ENCODE measurements around the gene ZNF835.

Gene ZNF835

DNA sequence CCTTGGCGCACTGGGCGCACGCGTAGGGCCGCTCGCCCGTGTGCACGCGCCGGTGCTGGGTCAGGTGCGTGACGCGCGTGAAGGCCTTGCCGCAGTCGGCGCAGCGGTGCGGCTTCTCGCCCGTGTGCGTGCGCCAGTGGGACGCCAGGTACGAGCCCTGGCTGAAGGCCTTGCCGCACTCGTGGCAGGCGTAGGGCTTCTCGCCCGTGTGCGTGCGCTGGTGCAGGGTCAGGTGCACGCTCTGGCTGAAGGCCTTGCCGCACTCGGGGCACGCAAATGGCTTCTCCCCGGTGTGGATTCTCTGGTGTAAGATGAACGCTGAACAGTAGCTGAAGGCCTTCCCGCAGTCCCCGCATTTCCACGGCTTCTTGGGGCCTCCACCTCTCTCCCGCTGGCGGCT, 7.0 kb downstream of the ZNF835 start:
- DNase-seq (ENCODE audit: extremely low read depth, low read depth) = no peak
- TF ChIP-seq, protein P1, sequence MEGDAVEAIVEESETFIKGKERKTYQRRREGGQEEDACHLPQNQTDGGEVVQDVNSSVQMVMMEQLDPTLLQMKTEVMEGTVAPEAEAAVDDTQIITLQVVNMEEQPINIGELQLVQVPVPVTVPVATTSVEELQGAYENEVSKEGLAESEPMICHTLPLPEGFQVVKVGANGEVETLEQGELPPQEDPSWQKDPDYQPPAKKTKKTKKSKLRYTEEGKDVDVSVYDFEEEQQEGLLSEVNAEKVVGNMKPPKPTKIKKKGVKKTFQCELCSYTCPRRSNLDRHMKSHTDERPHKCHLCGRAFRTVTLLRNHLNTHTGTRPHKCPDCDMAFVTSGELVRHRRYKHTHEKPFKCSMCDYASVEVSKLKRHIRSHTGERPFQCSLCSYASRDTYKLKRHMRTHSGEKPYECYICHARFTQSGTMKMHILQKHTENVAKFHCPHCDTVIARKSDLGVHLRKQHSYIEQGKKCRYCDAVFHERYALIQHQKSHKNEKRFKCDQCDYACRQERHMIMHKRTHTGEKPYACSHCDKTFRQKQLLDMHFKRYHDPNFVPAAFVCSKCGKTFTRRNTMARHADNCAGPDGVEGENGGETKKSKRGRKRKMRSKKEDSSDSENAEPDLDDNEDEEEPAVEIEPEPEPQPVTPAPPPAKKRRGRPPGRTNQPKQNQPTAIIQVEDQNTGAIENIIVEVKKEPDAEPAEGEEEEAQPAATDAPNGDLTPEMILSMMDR (IDR thresholded peaks at IDR 0.05; ENCODE audit: low read depth, low read length) = no peak

DNA sequence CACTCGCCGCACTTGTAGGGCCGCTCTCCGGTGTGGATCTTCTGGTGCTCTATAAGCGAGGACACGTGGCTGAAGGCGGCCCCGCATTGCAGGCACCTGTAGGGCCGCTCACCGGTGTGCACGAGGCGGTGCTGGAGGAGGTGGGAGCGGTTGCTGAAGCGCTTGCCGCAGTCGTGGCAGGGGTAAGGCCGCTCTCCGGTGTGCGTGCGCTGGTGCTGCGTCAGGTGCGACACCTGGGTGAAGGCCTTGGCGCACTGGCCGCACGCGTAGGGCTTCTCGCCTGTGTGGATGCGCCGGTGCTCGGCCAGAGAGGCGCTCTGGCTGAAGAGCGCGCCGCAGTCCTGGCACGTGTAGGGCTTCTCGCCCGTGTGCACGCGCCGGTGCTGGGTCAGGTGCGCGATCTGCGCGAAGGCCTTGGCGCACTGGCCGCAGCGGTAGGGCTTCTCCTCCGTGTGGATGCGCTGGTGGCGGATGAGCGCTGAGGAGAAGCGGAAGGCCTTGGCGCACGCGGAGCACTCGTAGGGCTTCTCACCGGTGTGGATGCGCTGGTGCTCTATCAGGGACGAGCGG, 7.5 kb downstream of the ZNF835 start:
- no peak for DNase-seq (ENCODE audit: extremely low read depth, low read depth)
- TF ChIP-seq, protein P1 (IDR thresholded peaks at IDR 0.05; ENCODE audit: low read depth, low read length) = no peak

DNA sequence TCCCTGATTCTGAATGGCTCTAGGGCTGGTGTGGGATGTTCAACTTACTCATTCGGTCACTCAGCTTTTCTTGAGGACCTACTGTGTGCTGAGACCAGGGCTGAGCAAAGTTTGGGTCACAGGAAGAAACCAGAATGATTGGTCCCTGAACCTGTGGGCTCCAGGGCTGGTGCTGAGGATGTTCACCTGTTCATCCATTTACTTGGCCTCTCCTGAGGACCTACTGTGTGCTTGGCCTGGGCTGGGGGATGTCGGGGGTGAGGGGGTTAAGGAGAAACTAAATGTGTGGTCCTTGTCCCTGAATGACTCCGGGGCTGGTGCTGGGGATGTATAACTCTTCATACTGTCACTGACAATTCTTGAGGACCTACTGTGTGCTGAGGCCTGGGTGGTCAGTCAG, 10.3 kb downstream of the ZNF835 start:
- TF ChIP-seq, protein P1 (IDR thresholded peaks at IDR 0.05; ENCODE audit: low read depth, low read length) = no peak
- no peak for DNase-seq (ENCODE audit: extremely low read depth, low read depth)

DNA sequence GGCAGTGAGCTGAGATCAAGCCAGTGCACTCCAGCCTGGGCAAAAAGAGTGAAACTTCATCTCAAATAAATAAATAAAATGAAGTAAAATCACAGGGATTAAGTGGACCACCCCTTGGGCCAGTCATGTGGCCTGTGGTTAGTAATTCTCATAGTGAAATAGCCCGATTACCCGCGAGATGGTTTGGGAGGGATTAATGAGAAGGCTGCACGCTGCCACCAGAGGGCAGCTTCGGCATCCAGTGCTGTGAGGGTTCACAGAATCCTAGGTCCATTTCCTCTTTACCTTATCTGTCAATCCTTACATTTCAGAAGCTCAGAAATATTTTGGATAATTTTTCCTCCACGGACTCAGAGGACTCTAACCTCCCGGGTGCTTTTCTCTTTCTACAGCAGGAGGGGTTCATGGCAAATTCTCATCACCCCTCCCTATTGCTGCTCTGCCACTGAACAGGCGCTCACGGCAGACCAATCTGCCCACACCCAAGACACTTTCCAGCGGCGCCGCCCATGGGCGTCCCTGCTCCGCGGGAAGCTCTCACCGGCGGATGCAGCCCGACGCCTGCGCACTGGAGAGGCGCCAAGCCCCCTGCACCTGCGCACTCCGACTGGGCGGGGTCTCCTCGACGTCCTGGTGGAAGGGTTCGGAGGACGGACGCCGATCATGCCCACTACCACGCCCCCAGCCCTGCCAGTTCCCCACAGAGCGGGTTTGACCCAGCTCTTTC, 11.0 kb downstream of the ZNF835 start:
- TF ChIP-seq, protein P1 (IDR thresholded peaks at IDR 0.05; ENCODE audit: low read depth, low read length) = no peak; the same call in 1 of the 2 replicates
- no peak for DNase-seq (ENCODE audit: extremely low read depth, low read depth)

DNA sequence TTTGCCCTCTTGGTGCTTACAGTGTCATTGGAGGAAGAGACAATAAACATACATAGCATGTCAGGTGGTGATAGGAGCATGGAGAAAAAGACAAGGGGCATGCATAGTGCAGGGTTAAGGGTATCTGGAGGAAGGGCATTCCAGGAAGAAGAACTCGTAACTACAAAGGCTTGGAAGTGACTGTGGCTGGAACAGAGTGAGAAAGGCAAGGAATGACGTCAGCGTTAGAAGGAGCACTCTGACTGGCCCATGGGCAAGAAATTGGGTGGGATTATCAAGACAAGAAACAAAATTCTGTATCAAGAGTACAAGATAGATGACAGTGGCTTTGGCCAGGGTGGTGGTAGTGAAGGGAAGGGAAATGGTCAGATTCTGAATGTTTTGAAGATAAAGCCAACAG, 17.4 kb downstream of the ZNF835 start:
- no peak for DNase-seq (ENCODE audit: extremely low read depth, low read depth)
- TF ChIP-seq, protein P1 (IDR thresholded peaks at IDR 0.05; ENCODE audit: low read depth, low read length) = no peak

DNA sequence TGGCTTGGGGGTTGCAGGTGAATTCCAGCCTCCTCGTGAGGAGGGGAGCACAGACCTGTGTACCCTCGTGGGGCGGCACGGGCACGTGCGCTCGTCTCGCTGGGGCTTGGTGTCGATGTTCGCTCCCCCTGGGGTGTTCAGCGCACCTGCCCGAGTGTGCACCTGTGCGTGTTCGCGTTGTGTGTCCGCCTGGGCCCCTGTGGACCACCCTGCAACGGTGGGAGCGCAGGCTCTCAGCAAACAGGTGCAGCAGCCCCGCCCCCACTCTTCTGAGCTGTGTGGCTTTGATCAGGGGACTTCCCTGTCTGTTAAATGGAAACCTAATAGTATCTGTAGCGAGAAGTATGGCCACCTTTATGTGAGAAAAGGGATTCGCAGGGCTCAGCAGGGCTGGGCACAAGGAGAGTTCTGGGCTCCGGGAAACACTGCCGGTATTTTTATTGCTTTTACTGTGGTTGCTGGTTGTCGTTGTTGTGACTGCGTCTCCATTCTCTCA, 28.0 kb downstream of the ZNF835 start:
- DNase-seq (ENCODE audit: extremely low read depth, low read depth) = no peak
- TF ChIP-seq, protein P1 (IDR thresholded peaks at IDR 0.05; ENCODE audit: low read depth, low read length) = no peak

DNA sequence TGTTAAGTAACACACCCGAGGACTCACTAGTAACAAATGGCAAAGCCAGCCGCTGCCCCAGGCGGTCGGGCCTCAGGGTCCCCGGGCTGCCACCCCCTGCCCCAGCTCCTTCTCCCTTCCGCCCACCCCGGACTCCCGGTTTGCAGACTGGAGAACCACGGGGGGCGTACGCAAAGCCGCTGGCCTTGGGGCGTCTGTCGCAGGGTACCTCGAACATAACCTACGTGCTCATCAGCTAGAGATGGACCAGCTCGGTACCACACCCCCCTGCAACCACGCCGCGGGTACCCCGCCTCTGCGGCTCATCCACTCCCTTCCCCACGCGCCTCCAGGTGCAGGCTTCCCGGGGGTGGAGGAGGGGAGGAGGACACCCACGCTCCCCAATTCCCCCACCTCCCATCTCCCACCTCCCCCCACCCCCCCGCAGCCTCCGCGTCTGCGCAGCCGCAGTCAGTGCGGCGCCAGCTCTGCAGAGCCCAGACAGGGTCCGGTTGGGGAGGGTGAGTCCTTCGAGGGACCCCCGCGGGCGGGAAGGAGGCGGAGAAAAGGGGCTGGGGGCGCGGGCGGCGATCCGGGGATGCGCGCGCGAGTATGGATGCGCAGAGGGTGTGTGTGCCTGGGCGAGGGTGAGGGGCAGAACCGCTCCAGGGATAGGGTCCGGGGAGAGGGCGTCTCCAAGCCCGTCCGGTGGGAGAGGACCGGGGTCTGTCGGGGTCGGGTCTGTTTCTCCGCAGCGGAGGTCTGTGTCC, 28.7 kb downstream of the ZNF835 start, which contains the start of gene SMIM17:
TSS of gene SMIM17 (plus strand) at position 449 of the 749 bp plus-strand sequence. CDS start 2,509 bp downstream, outside the sequence.
- TF ChIP-seq, protein P1 (IDR thresholded peaks at IDR 0.05; ENCODE audit: low read depth, low read length) = no peak

More for the DNA sequence above, 28.7 kb downstream of the ZNF835 start, which contains the start of gene SMIM17:
- no peak for DNase-seq (ENCODE audit: extremely low read depth, low read depth)
